Measurements from ENCODE around the gene TKT. TPM values are rescaled to one million over a fixed set of nuclear protein-coding genes. Genes with fewer than 3 reads are reported as not detected.

The TKT gene
- total RNA-seq, 1 donor from 2014 or later = 437 TPM

DNA sequence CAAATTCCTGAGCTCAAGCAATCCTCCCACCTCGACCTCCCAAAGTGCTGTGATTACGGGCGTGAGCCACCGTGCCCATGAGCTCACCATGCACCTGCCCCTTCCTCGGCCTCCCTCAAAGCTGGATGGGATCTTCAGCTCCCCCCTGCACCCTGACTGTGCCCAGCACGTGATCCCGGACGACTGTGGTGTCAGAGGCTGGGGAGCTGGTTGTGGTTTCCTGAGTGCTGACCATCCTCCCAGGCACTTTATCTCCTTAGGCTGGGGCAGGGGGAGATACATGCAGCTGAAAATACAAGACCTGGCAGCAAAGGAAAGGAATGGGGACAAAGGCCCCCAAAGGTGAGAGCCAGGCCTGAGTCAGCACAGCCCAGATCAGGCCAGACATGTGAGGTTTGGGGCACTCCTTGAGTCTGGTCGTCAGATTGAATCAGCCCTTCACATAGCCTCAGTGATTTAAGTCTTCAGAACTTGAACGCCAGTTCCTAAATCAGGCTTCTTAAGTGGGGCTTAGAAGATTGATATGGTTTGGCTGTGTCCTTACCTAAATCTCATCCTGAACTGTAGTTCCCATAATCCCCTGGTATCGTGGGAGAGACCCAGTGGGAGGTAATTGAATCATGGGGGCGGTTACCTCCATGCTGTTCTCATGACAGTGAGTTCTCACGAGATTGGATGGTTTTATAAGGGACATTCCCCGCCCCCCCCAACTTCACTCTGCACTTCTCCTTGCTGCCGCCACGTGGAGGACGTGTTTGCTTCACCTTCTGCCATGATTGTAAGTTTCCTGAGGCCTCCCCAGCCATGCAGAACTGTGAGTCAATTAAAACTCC is 59.0 kb downstream of the TKT start:
- no peak overlapping the region for H3K4me3 ChIP-seq
- ATAC-seq (peak; percentile 3 to 41), DNase-seq (peak; percentile 67)
- H3K36me3 ChIP-seq = peaks cover 22% of the 10 kb centered on the region
- TF ChIP-seq, protein P1, sequence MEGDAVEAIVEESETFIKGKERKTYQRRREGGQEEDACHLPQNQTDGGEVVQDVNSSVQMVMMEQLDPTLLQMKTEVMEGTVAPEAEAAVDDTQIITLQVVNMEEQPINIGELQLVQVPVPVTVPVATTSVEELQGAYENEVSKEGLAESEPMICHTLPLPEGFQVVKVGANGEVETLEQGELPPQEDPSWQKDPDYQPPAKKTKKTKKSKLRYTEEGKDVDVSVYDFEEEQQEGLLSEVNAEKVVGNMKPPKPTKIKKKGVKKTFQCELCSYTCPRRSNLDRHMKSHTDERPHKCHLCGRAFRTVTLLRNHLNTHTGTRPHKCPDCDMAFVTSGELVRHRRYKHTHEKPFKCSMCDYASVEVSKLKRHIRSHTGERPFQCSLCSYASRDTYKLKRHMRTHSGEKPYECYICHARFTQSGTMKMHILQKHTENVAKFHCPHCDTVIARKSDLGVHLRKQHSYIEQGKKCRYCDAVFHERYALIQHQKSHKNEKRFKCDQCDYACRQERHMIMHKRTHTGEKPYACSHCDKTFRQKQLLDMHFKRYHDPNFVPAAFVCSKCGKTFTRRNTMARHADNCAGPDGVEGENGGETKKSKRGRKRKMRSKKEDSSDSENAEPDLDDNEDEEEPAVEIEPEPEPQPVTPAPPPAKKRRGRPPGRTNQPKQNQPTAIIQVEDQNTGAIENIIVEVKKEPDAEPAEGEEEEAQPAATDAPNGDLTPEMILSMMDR (IDR thresholded peaks at IDR 0.05) = peak; percentile 7
- no peaks in the 10 kb centered on the region for H3K9me3 ChIP-seq
- peaks cover 27% of the 10 kb centered on the region for H3K4me1 ChIP-seq
- H3K27ac ChIP-seq = no peak overlapping the region
- no peaks in the 10 kb centered on the region for H3K27me3 ChIP-seq (ENCODE audit: low read depth)
- intact Hi-C loops (cut with DNase I) = no loop called here

DNA sequence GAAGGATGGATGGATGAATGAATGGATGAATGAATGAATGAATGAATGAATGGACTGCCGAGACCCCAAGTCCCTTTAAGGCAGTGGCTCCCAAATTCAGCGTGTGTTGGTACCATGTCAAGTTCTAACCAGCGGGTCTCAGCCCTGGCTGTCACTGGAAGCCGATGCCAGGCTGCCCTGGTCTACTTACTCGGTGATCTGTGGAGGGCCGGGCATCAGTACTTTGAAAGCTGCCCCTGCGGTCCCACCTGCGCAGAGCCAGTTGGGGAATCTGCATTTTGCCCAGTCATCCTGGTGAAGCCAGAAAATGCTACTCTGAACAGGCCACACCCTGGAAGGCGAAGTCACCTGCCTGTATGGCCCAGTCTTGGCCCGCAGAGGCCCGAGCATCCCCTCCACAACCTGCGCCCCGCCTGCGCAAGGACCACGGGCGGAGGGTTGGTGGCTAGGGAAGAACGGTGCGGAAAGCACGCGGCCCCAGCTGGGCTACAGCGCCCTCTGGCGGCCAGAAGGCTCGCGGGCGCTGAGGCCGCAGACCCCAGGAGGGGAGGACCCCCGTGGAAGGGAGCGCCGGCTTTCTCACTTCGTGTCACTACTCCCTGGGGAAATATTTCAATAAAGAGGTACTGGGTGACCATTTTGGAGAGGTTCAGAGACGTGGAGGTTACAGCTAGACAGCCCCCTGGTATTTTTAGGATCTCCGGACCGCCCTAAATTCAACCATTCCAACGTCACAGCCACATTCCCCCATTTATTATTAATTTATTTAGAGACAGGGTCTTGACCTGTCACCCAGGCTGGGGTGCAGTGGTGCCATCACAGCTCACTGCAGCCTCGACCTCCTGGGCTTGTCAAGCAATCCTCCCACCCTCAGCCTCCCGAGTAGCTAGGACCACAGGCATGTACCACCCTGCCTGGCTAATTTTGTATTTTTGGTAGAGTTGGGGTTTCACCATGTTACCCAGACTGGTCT is 59.9 kb downstream of the TKT start:
- no peaks in the 10 kb centered on the region for H3K9me3 ChIP-seq
- no peak overlapping the region for H3K4me3 ChIP-seq
- intact Hi-C loops (cut with DNase I) = no loop called here
- H3K4me1 ChIP-seq = peaks cover 27% of the 10 kb centered on the region
- TF ChIP-seq, protein P1 (IDR thresholded peaks at IDR 0.05) = peak; percentile 99
- H3K27me3 ChIP-seq (ENCODE audit: low read depth) = no peaks in the 10 kb centered on the region
- H3K27ac ChIP-seq = no peak overlapping the region
- peak; percentile 75 for DNase-seq
- peaks cover 31% of the 10 kb centered on the region for H3K36me3 ChIP-seq
- peak; percentile 84 for ATAC-seq

DNA sequence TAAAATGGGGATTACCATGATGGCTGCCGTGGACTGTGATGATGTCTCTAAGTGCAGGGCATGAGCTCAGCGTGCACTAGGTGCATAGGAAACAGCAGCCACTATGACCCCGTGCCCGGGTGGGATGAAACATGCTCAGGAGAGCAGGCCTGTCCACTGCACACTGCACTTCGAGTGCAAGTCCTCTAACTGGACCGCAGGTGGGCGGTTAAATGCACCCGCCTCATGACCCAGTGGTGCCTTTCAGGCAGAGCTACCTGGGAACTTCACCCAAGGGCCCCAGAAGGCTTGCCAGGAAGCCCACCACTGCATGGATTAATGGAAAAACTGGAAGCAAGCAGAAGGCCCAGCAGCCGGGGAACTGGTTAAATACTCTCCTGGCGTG is 60.8 kb downstream of the TKT start:
- no peak overlapping the region for H3K4me3 ChIP-seq
- peaks cover 39% of the 10 kb centered on the region for H3K36me3 ChIP-seq
- no peak for DNase-seq
- intact Hi-C loops (cut with DNase I) = no loop called here
- TF ChIP-seq, protein P1 (IDR thresholded peaks at IDR 0.05) = no peak
- H3K4me1 ChIP-seq = peaks cover 27% of the 10 kb centered on the region
- H3K9me3 ChIP-seq = no peaks in the 10 kb centered on the region
- no peaks in the 10 kb centered on the region for H3K27me3 ChIP-seq (ENCODE audit: low read depth)
- no peak overlapping the region for H3K27ac ChIP-seq
- ATAC-seq = no peak

DNA sequence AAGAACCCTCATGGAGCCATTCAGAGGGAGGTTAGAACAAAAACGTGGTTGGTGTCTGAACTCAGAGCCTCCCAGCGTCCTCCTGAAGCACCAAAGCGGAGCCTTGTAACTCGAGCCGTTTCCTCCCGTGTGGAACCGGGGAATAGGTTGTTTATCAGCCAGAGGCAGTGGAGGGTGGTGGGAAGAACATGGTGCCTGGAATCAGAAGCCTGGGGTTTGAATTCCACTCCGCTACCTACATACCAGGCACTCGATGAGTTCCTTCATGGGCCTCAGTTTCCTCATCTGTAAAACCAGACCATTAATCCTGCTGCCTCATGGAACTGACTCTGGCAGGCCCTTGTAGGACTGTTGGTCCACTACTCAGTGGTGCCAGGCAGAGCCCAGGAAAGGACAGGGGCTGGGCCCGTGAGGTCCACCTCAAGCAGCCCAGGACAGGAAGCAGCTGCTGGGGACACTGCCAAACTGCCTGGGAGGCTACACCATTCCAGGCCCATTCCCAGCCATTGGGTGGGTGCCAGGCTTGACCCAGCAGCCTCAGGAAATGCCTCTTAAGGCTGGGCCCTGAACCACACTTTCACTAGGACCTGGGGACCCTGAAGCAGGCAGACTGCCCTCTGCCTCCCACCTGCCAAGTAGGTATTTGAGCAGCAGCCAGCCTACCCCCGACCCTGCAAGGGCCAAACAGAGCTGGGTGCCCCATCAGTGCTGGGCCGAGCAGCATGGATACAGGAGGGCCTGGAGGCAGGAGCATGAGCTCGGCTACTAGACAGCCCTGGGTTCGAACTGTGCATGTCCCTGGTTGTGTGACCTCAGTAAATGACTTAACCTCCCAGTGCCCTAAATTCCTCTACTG is 61.4 kb downstream of the TKT start:
- Histone ChIP-seq H3K27ac (peak overlapping the region; percentile 7), H3K36me3 (peaks cover 45% of the 10 kb centered on the region), H3K4me1 (peaks cover 27% of the 10 kb centered on the region), H3K9me3 (no peaks in the 10 kb centered on the region), H3K4me3 (no peak overlapping the region), H3K27me3 (ENCODE audit: low read depth) (no peaks in the 10 kb centered on the region)
- intact Hi-C loops (cut with DNase I) = no loop called here
- DNase-seq (no peak), ATAC-seq (peak in 1 of 2 donors; percentile 10)
- TF ChIP-seq, protein P1 (IDR thresholded peaks at IDR 0.05) = no peak

Data from lower lobe of right lung (tissue), 2 donors.